ENCODE measurements around the gene ARHGEF6. TPM values are rescaled to one million over a fixed set of nuclear protein-coding genes. Genes with fewer than 3 reads are reported as not detected.

The ARHGEF6 gene
- total RNA-seq, 1 donor from 2014 or later, result 11.6 TPM

GRCh38 chrX:136652822-136653723 lies 127.7 kb downstream of the ARHGEF6 start:
- no peak for DNase-seq (ENCODE audit: extremely low read depth, low read depth, low spot score)

- no peak for DNase-seq (ENCODE audit: extremely low read depth, low read depth, low spot score)
These were observed 129.9 kb downstream of the ARHGEF6 start for GRCh38 chrX:136650811-136651210.

DNA sequence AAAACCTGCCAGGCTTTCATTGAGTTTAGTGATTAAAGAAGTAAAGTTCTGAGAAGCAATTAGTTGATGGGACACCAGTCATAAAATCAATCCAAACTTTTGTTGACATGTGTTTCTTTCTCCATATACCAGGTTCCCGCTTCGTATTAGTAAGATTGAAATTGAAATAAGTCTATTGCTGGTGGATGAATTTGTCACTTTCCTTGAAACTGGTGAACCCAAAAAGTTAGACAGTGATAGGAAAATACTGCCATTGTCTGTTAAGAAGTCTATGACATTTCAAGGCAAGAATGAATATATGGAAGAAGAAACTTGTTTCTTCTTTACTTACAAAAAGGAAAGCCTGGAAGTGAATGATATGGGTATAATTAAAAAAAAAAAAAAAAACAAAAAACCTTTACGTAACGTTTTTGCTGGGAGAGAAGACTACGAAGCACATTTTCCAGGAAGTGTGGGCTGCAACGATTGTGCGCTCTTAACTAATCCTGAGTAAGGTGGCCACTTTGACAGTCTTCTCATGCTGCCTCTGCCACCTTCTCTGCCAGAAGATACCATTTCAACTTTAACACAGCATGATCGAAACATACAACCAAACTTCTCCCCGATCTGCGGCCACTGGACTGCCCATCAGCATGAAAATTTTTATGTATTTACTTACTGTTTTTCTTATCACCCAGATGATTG lies 132.9 kb downstream of the ARHGEF6 start, which contains the start of gene CD40LG:
Gene CD40LG (plus strand): TSS at position 482 of the 684 bp plus-strand sequence. CDS start 91 bp downstream, at position 573.
- DNase-seq (ENCODE audit: extremely low read depth, low read depth, low spot score), result no peak

- no peak for DNase-seq (ENCODE audit: extremely low read depth, low read depth, low spot score)
These were observed 134.0 kb downstream of the ARHGEF6 start for GRCh38 chrX:136646602-136647239.

- no peak for DNase-seq (ENCODE audit: extremely low read depth, low read depth, low spot score)
These were observed 137.5 kb downstream of the ARHGEF6 start for GRCh38 chrX:136643243-136643642.

GRCh38 chrX:136639506-136640176 lies 141.1 kb downstream of the ARHGEF6 start:
- DNase-seq (ENCODE audit: extremely low read depth, low read depth, low spot score), result no peak

DNA sequence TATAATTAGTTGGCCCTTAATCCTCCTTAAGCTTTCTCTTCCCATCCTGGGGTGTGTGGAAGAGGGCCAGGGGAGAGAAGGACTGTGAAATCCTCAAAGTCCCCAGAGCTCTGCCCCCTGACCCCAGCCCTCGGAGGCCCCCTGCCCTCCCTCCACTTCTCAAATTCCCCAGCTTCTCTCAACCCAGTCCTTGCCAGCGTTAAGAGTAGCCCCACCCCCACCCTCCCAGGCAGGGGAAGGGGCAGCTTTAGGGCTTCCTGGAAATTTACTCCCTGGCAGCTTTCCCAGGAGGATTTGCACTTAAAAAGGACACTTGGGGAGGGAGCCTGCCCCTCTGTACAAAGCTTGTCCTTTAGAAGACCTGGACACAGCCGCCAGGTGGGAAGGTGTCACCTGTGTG lies 144.6 kb downstream of the ARHGEF6 start:
- no peak for DNase-seq (ENCODE audit: extremely low read depth, low read depth, low spot score)

DNA sequence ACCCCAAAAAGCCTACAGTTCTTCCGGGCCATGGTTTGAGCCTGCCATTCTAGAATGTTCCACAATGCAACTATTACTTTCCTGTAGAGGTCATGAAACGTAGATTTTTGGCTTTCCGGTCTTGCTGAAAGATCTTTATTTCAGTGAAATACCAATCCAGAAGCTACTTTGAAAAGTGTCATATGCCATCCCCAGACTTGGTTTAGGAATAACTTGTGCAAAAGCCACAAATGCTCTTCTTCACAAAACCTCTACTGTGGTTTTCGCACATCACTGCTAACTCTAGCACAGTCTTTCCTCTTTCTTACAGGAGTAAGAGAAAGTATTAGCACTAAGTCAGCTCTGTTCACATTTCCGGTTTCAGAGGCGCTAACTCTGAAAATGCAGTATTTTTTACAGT lies 145.5 kb downstream of the ARHGEF6 start:
- no peak for DNase-seq (ENCODE audit: extremely low read depth, low read depth, low spot score)

GRCh38 chrX:136630881-136631280 lies 149.9 kb downstream of the ARHGEF6 start:
- DNase-seq (ENCODE audit: extremely low read depth, low read depth, low spot score), result no peak

DNA sequence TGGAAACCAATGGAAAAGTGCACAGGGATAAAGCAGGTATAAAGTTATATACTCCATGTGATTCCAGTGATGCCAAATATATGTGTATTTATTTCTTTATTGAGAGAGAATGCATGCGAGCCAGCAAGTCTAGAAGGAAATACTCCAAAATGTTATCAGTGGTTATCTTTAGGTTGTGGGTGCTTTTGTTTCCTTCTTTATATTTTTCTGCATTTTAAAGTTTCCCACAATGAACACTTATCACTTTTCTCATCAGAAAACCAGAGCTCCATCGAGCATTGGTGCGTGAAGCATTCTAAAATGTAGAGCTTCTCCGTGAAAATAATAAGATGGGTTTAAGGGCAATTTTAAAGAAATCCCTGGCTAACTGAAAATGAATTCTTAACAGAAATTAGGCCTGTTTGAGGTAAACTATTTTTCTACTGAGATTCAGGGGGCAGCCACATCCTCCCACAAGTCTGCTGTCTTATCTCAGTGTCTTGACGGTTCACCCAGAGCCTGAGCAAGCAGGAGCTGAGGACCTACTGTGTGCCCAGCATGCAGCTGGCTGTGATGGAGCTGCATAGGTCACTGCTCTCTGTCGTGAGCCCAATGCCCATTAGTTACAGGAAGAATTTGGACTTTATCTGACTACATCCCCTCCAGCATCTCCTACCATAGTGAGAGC lies 151.5 kb downstream of the ARHGEF6 start:
- DNase-seq (ENCODE audit: extremely low read depth, low read depth, low spot score), result no peak

- DNase-seq (ENCODE audit: extremely low read depth, low read depth, low spot score), result no peak
These were observed 153.3 kb downstream of the ARHGEF6 start for GRCh38 chrX:136627409-136627808.

- no peak for DNase-seq (ENCODE audit: extremely low read depth, low read depth, low spot score)
These were observed 153.8 kb downstream of the ARHGEF6 start for GRCh38 chrX:136626891-136627290.

DNA sequence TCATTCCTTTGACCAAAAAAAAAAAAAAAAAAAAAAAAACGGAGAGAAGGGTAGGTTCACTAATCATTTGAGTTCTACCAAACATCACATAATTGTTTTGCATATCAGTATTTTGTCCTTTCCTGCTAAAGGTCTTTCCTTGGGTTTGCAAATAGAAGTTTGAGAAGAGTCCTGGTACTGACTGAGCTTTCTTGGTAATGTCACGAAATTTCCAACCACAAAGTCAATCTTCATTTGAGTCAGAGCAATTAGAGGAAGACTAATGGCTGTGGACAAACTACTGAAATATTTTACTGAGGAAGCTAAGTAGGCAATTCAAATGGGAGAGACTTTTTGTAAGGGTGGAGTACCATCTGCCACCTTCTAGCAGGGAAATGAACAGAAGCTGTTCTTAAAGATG lies 154.5 kb downstream of the ARHGEF6 start:
- no peak for DNase-seq (ENCODE audit: extremely low read depth, low read depth, low spot score)

- DNase-seq (ENCODE audit: extremely low read depth, low read depth, low spot score), result no peak
These were observed 155.5 kb downstream of the ARHGEF6 start for GRCh38 chrX:136625246-136625645.

- DNase-seq (ENCODE audit: extremely low read depth, low read depth, low spot score), result no peak
These were observed 157.3 kb downstream of the ARHGEF6 start for GRCh38 chrX:136623396-136623795.

DNA sequence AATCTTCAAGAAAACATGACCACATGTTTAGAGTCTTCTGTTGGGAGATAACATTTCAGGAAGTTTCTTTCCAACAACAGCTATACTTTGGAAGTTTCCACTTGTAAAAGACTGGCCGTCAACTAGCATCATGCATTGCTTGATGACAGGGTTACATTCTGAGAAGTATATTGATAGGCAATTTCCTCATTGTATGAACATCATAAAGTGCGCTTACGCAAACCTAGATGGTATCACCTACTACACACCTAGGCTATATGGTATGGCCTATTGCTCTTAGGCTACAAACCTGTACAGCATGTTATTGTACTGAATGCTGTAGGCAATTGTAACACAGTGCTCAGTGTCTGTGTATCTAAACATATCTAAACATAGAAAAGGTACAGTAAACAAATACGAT lies 158.2 kb downstream of the ARHGEF6 start:
- DNase-seq (ENCODE audit: extremely low read depth, low read depth, low spot score), result no peak

GRCh38 chrX:136620780-136621179 lies 160.0 kb downstream of the ARHGEF6 start:
- DNase-seq (ENCODE audit: extremely low read depth, low read depth, low spot score), result no peak

DNA sequence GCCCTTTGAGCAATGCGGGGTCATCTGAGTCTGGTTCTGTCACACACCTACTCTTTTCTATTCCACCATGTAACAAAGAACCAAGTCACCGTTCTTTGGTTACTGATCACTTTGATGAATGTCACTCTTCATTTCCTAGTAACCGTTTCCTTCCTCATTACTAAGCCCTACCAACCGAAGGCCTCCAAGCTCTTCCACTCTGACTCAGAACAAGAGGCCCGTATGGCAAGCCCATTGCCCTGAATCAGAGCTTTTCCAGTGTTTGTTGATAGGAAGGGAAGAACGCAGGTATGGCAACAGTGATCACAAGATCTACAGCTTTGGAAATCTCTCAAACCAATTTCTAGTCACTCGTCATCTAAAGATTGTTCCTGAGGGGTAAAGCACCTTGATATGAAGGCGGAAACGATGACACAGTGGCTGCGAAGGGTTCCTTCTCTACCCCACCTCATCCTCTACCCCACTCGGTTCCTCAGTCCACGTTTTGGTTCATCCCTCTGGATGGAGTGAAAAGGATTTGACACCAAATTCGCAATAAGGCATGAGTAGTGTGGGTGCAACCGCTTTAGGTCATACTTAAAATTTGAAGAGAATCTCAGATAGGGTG lies 160.7 kb downstream of the ARHGEF6 start:
- DNase-seq (ENCODE audit: extremely low read depth, low read depth, low spot score), result no peak

DNA sequence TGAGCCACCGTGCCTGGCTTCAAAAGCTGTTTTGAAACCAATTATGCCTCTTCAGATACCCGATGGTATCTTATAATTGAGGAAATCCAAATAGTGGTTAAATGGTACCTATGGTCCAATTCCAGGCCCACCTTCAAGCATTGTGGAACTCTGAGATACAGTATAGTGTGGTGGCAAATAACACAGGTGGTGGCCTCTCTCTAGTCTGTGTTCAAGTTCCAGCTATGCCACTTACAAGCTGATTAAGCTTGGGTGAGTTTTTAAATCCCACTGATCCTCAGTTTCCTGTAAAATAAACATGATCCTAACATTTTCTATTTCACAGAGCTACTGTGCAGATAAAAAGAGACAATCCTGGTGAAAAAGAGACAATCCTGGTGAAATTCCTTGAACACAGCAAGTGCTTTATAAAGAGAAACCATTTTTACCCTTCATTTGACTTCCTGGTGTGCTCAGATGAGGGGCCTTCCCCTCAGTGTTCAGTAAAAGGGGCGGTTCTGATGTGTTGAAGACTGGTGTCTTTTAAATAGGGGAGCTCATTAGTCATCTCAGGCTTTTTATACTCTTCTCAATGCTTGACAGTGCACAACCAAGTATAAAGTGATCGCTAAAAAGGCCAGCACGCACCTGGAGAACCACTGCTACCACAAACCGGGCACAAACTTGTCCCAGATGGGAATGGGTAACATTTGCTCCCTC lies 163.6 kb downstream of the ARHGEF6 start:
- DNase-seq (ENCODE audit: extremely low read depth, low read depth, low spot score), result no peak
